ENCODE results near the gene CALCB. TPM values are rescaled to one million over a fixed set of nuclear protein-coding genes. Genes with fewer than 3 reads are reported as not detected.

Gene CALCB
- polyA plus RNA-seq, 3 donors: not detected

- Mint-ChIP-seq H3K4me3 (peak overlapping the region in 1 of 2 donors; percentile 63), H3K9me3 (peaks cover 0 to 11% (median 1%) of the 10 kb centered on the region in 7 donors), H3K27me3 (ENCODE audit: low read depth in 3 of 3) (peaks cover 13 to 30% (median 19%) of the 10 kb centered on the region in 3 donors), H3K27ac (peak overlapping the region in 2 of 7 donors; percentile 14 to 36), H3K36me3 (no peaks in the 10 kb centered on the region), H3K4me1 (peaks cover 23% of the 10 kb centered on the region)
- H2AFZ ChIP-seq (ENCODE audit: insufficient read depth, low read depth, low read length, poor library complexity, severe bottlenecking): no peak overlapping the region
- H3K79me2 ChIP-seq (ENCODE audit: insufficient read depth, low read length): no peaks in the 10 kb centered on the region
- H3K4me2 ChIP-seq (replicated peaks; ENCODE audit: extremely low read depth, low read length, poor library complexity, severe bottlenecking): no peak overlapping the region
- no peaks in the 10 kb centered on the region for H4K20me1 ChIP-seq (ENCODE audit: insufficient read depth, low read length)
- H3K36me3 ChIP-seq (replicated peaks in 1 of 2; ENCODE audit: control insufficient read depth in 1 of 2, insufficient read depth in 2 of 2, low read length in 2 of 2): no peaks in the 10 kb centered on the region
- TF ChIP-seq CTCF (IDR thresholded peaks at IDR 0.05): no peak
- peaks cover 14 to 16% of the 10 kb centered on the region in 2 donors for H3K4me1 ChIP-seq (ENCODE audit: control insufficient read depth in 1 of 2, insufficient read depth in 2 of 2, low read length in 2 of 2)
- H3K9ac ChIP-seq (ENCODE audit: insufficient read depth, low read length, poor library complexity, severe bottlenecking): no peak overlapping the region
- no peak overlapping the region for H3K27ac ChIP-seq (ENCODE audit: low read depth in 1 of 2, low read length in 2 of 2)
- no peak overlapping the region for H3K4me3 ChIP-seq (replicated peaks in 1 of 3; ENCODE audit: low read depth in 2 of 3, low read length in 3 of 3)
- intact Hi-C loops (cut with micrococcal nuclease): no loop called here
- DNase-seq: peak; percentile 3 to 24 (median 17)
- WGBS (ENCODE audit: insufficient coverage): 0% methylated on average over 4 of the region's 5 CpGs
- no peaks in the 10 kb centered on the region for H3K9me3 ChIP-seq (replicated peaks in 1 of 2; ENCODE audit: control insufficient read depth in 1 of 2, insufficient read depth in 1 of 2, low read length in 2 of 2)
- H3K27me3 ChIP-seq (ENCODE audit: control insufficient read depth in 2 of 2, insufficient read depth in 2 of 2, low read length in 2 of 2): peaks cover 3 to 23% of the 10 kb centered on the region in 2 donors
These were observed 40.0 kb downstream of the CALCB start for GRCh38 chr11:15113381-15113780.

GRCh38 chr11:15114501-15115475 lies 41.4 kb downstream of the CALCB start, which contains the start of gene INSC:
Gene INSC, plus strand, starts transcription at chr11:15114923. Its CDS starts 34,252 bp downstream, at chr11:15149175.
- peaks cover 23% of the 10 kb centered on the region for H3K4me1 Mint-ChIP-seq
- Histone ChIP-seq H3K4me3 (replicated peaks in 1 of 3; ENCODE audit: low read depth in 2 of 3, low read length in 3 of 3) (no peak within 1 kb of the TSS), H3K4me2 (replicated peaks; ENCODE audit: extremely low read depth, low read length, poor library complexity, severe bottlenecking) (peak within 1 kb of the TSS; percentile 44), H2AFZ (ENCODE audit: insufficient read depth, low read depth, low read length, poor library complexity, severe bottlenecking) (no peak within 1 kb of the TSS), H3K9me3 (replicated peaks in 1 of 2; ENCODE audit: control insufficient read depth in 1 of 2, insufficient read depth in 1 of 2, low read length in 2 of 2) (no peaks in the 10 kb centered on the region), H3K36me3 (replicated peaks in 1 of 2; ENCODE audit: control insufficient read depth in 1 of 2, insufficient read depth in 2 of 2, low read length in 2 of 2) (no peaks in the 10 kb centered on the region), H4K20me1 (ENCODE audit: insufficient read depth, low read length) (no peaks in the 10 kb centered on the region), H3K79me2 (ENCODE audit: insufficient read depth, low read length) (no peaks in the 10 kb centered on the region), H3K27me3 (ENCODE audit: control insufficient read depth in 2 of 2, insufficient read depth in 2 of 2, low read length in 2 of 2) (peaks cover 3 to 23% of the 10 kb centered on the region in 2 donors), H3K9ac (ENCODE audit: insufficient read depth, low read length, poor library complexity, severe bottlenecking) (peak within 1 kb of the TSS; percentile 8), H3K27ac (ENCODE audit: low read depth in 1 of 2, low read length in 2 of 2) (no peak within 1 kb of the TSS), H3K4me1 (ENCODE audit: control insufficient read depth in 1 of 2, insufficient read depth in 2 of 2, low read length in 2 of 2) (peaks cover 14 to 16% of the 10 kb centered on the region in 2 donors)
- no peak for DNase-seq
- H3K27me3 Mint-ChIP-seq (ENCODE audit: low read depth in 3 of 3): peaks cover 13 to 30% (median 19%) of the 10 kb centered on the region in 3 donors
- TF ChIP-seq CTCF (IDR thresholded peaks at IDR 0.05): no peak
- H3K4me3 Mint-ChIP-seq: peak within 1 kb of the TSS; percentile 54 to 79
- H3K36me3 Mint-ChIP-seq: no peaks in the 10 kb centered on the region
- 8% methylated on average over 33 of the region's 50 CpGs for WGBS (ENCODE audit: insufficient coverage)
- intact Hi-C loops (cut with micrococcal nuclease): no loop called here
- H3K9me3 Mint-ChIP-seq: peaks cover 0 to 11% (median 1%) of the 10 kb centered on the region in 7 donors
- no peak within 1 kb of the TSS for H3K27ac Mint-ChIP-seq

Data from CD14-positive monocyte (primary cell).